HepG2 (cell line): Measurements from ENCODE around the gene PCSK6. TPM values are rescaled to one million over a fixed set of nuclear protein-coding genes. Genes with fewer than 3 reads are reported as not detected.
A peak's percentile ranks its signal among the peaks of the same experiment; 100 is the strongest.

Source experiments
- ATAC-seq: fragments of 200-7000 bp; cut with Tn5 transposase; 3 replicates; pipeline ENCODE4 v1.9.1; 2020; ENCODE audit warnings: mild to moderate bottlenecking, moderate library complexity
- BruUV-seq: library from RNA; stranded (reverse); fragments of 400-500 nt; replicated peaks from 2 replicates; lab custom pipeline; 2021; lab: Mats Ljungman, UMichigan
- CTCF ChIA-PET: fragments of 300-600 bp; formaldehyde crosslinking; extraction: SDS; loops from one replicate; lab custom pipeline; 2021; ENCODE audit warnings: low total read pairs, inconsistent platforms, low intra/inter-chr PET ratio; lab: Yijun Ruan, JAX
- POLR2A ChIA-PET: fragments of 350-600 bp; sonication (Branson Sonifier 250); formaldehyde crosslinking; loops from one replicate; lab custom pipeline; 2020; ENCODE audit warnings: antibody characterized with exemption, inconsistent platforms; lab: Yijun Ruan, JAX
- DNase-seq: peaks from one replicate; pipeline ENCODE4 v3.0.0-alpha.2; 2015; ENCODE audit warnings: low spot score
- FAIRE-seq: peaks from 3 replicates; lab custom pipeline; 2011; peaks lifted over from hg19 to GRCh38; lab: Jason Lieb, UNC
- H2AFZ ChIP-seq: one replicate; pipeline ENCODE4 v1.6.1; 2011; ENCODE audit warnings: low read length, inconsistent platforms
- H3K27ac ChIP-seq: fragments of 300-600 bp; 3 replicates; pipeline ENCODE4 v1.8.0; 2011; ENCODE audit warnings: mixed run types, mild to moderate bottlenecking, mixed read lengths, low read length, inconsistent platforms; ENCODE audit not compliant: insufficient read depth; ENCODE audit errors: extremely low read length
- H3K27me3 ChIP-seq, 2 experiments: fragments of 200-600 bp in 1 of 2; 2 replicates in 1 of 2; 3 replicates in 1 of 2; pipeline versions ENCODE4 v1.6.0 to v1.8.0; 2011; ENCODE audit warnings: low read length in 2 of 2, mild to moderate bottlenecking in 2 of 2, moderate library complexity in 2 of 2, inconsistent platforms in 1 of 2; ENCODE audit not compliant: insufficient read depth in 2 of 2, control insufficient read depth in 1 of 2
- H3K36me3 ChIP-seq, 2 experiments: fragments of 200-600 bp in 1 of 2; replicated peaks in 1 of 2; 2 replicates in 1 of 2; 3 replicates in 1 of 2; pipeline versions ENCODE4 v1.5.1 to v1.8.0; 2011; ENCODE audit warnings: low read length in 2 of 2, inconsistent platforms in 1 of 2; ENCODE audit not compliant: insufficient read depth in 2 of 2, control insufficient read depth in 1 of 2
- H3K4me1 ChIP-seq: 2 replicates; pipeline ENCODE4 v1.5.1; 2012; ENCODE audit warnings: low read length, inconsistent platforms; ENCODE audit not compliant: insufficient read depth
- H3K4me2 ChIP-seq: 2 replicates; pipeline ENCODE4 v1.6.0; 2011; ENCODE audit warnings: low read depth, low read length, inconsistent platforms
- H3K4me3 ChIP-seq, 3 experiments: fragments of 200-600 bp in 1 of 3; sonication (generic), shearing (Covaris generic) in 1 of 3; replicated peaks in 1 of 3; 2 replicates each; pipeline ENCODE4 v1.5.1; 2011 to 2016; ENCODE audit warnings: low read length in 3 of 3, inconsistent platforms in 2 of 3, low read depth in 2 of 3, mild to moderate bottlenecking in 2 of 3, control low read depth in 1 of 3, mixed read lengths in 1 of 3; ENCODE audit not compliant: insufficient read depth in 1 of 3
- H3K79me2 ChIP-seq: one replicate; pipeline ENCODE4 v1.6.1; 2011; ENCODE audit warnings: low read length, inconsistent platforms; ENCODE audit not compliant: insufficient read depth
- H3K9ac ChIP-seq: 2 replicates; pipeline ENCODE4 v1.6.0; 2011; ENCODE audit warnings: mild to moderate bottlenecking, low read depth, low read length, inconsistent platforms; ENCODE audit not compliant: insufficient read depth
- H3K9me3 ChIP-seq: 2 replicates; pipeline ENCODE4 v1.5.1; 2012; ENCODE audit warnings: mild to moderate bottlenecking, low read length
- H4K20me1 ChIP-seq: 2 replicates; pipeline ENCODE4 v1.6.0; 2011; ENCODE audit warnings: inconsistent platforms, mild to moderate bottlenecking, low read length, moderate library complexity; ENCODE audit not compliant: insufficient read depth
- ATRX ChIP-seq: sonication (generic); formaldehyde crosslinking; IDR thresholded peaks from 2 replicates; pipeline ENCODE4 v1.4.0; 2020; ENCODE audit warnings: missing genetic modification reagents, borderline replicate concordance
- DBP ChIP-seq: sonication (generic); formaldehyde crosslinking; IDR thresholded peaks from 2 replicates; pipeline ENCODE4 v1.4.0; 2020; ENCODE audit warnings: missing genetic modification reagents; ENCODE audit errors: not compliant biosample characterization
- E2F1 ChIP-seq: sonication (generic); formaldehyde crosslinking; IDR thresholded peaks from 2 replicates; pipeline ENCODE4 v1.5.0; 2020; ENCODE audit warnings: missing genetic modification reagents
- ELF3 ChIP-seq: IDR thresholded peaks from 2 replicates; pipeline ENCODE4 v1.6.1; 2016; ENCODE audit warnings: missing genetic modification reagents, missing compliant biosample characterization
- FIP1L1 ChIP-seq: fragments of 200-400 bp; formaldehyde crosslinking; IDR thresholded peaks from 2 replicates; pipeline ENCODE4 v1.6.1; 2018; ENCODE audit warnings: low read depth, mild to moderate bottlenecking, low read length, moderate library complexity, borderline replicate concordance; ENCODE audit not compliant: insufficient read depth
- KAT2B ChIP-seq: fragments of 150-350 bp; IDR thresholded peaks from 2 replicates; pipeline ENCODE4 v1.6.1; 2014; ENCODE audit warnings: low read depth, low read length, borderline replicate concordance
- NR2F6 ChIP-seq, 2 experiments: IDR thresholded peaks; 2 replicates each; pipeline ENCODE4 v1.6.1; 2016; ENCODE audit warnings: antibody characterized with exemption in 1 of 2, mild to moderate bottlenecking in 1 of 2
- SNAPC4 ChIP-seq: sonication (generic); formaldehyde crosslinking; IDR thresholded peaks from 2 replicates; pipeline ENCODE4 v1.4.0; 2020; ENCODE audit warnings: mild to moderate bottlenecking, missing genetic modification reagents
- ZKSCAN8 ChIP-seq: IDR thresholded peaks from 2 replicates; pipeline ENCODE4 v1.6.1; 2016; ENCODE audit warnings: borderline replicate concordance, missing genetic modification reagents, missing compliant biosample characterization
- ZNF264 ChIP-seq: sonication (generic); formaldehyde crosslinking; IDR thresholded peaks from 2 replicates; pipeline ENCODE4 v1.4.0; 2020; ENCODE audit warnings: missing genetic modification reagents
- ZNF468 ChIP-seq: sonication (generic); formaldehyde crosslinking; IDR thresholded peaks from 2 replicates; pipeline ENCODE4 v1.8.0; 2022; ENCODE audit warnings: mild to moderate bottlenecking, moderate library complexity, missing genetic modification reagents
- ZNF510 ChIP-seq: sonication (generic); formaldehyde crosslinking; IDR thresholded peaks from 2 replicates; pipeline ENCODE4 v1.4.0; 2020; ENCODE audit warnings: low read depth, mild to moderate bottlenecking, missing genetic modification reagents
- ZNF766 ChIP-seq: sonication (generic); formaldehyde crosslinking; IDR thresholded peaks from 2 replicates; pipeline ENCODE4 v1.5.0; 2020; ENCODE audit warnings: missing genetic modification reagents, borderline replicate concordance
- WGBS: methylation state at CpG from one replicate; pipeline ENCODE4 v1.1.6; 2017; ENCODE audit warnings: low lambda C conversion rate; 5-methylcytosine and 5-hydroxymethylcytosine counted together
- in situ Hi-C: cut with HindIII; loops from 2 replicates; pipeline ENCODE4 v1.10.0; 2017; ENCODE audit warnings: low pct_unique_long_range_greater_than_20kb; ENCODE audit not compliant: extremely low pct_ligation_motif_present
- intact Hi-C: fragments of 100-400 bp; cut with micrococcal nuclease; formaldehyde crosslinking; loops from one replicate; pipeline ENCODE4 v1.10.0; 2022; ENCODE audit not compliant: unreplicated experiment
- polyA plus RNA-seq, 8 experiments: library from polyadenylated mRNA; depleted of rRNA in 3 of 8; stranded (reverse) in 7 of 8; unstranded in 1 of 8; fragments of >200 nt; fragmentation: Illumina TruSeq in 4 of 8; extraction: Trizol in 4 of 8; gene quantifications; 2 replicates each; pipeline versions ENCODE4 v1.2.1 to v1.2.3, GENCODE V29; 2011 to 2016; ENCODE audit warnings: low read depth in 4 of 8, missing spikeins in 1 of 8, mixed read lengths in 1 of 8; ENCODE audit not compliant: insufficient read depth in 1 of 8
- total RNA-seq, 5 experiments: library from RNA; depleted of rRNA; stranded (reverse); fragments of >200 nt; fragmentation: Illumina TruSeq; extraction: Trizol; gene quantifications; 2 replicates each; pipeline ENCODE4 v1.2.3, GENCODE V29; 2016; ENCODE audit warnings: low read depth in 1 of 5
- TF ChIP-seq, protein P1 (sequence below), 2 experiments: fragments of 450-650 bp in 1 of 2; sonication (generic) in 1 of 2; formaldehyde crosslinking; IDR thresholded peaks; 2 replicates each; pipeline versions ENCODE4 v1.5.0 to v1.8.0; 2020 to 2022; ENCODE audit warnings: mild to moderate bottlenecking in 1 of 2, missing genetic modification reagents in 1 of 2

PCSK6 gene
- total and polyA plus RNA-seq, 2 of the 13 experiments (the other 11 are each of a cell fraction or from before 2014, with no cell fraction given): 56.5 to 155 TPM

DNA sequence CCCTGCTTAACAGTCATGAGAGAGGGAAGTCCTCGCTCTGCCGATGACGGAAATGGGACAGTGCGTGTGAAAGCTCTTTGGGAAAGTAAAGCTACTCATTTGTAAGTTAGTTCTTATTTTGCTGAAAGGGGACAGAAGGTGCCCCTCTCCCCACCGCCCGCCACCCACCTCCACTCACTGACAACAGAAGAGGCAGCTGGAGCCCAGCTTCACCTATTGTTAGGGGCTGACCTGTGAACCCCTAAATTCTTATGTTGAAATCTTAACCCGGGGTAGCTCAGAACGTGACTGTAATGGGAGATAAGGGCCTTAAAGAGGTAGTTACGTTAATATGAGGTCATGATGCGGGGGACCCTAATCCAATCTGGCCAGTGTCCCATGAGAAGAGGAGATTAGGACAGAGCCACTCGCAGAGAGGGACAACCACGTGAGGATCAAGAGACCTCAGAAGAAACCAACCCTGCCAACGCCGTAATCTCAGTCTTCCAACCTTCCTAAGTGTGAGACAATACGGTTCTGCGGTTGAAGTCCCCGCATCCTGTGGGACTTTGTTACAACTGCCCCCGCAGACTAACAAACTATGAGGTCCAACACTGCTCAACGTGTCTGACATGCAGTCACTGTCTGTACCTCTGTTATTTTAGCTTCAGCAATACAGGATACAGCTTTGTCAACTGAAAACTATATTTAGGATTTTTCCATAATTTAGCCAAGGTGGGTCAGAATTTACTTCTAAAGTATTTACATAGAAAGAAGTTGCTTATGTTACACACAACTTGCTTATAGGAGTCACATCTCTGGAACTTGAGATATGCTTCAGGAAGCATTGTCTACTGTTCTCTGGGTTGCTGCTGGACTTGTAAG, 51.7 kb downstream of the PCSK6 start:
- BruUV-seq: TSS peak; percentile 53
- H3K79me2 ChIP-seq: peaks cover 6% of the 10 kb centered on the region
- H3K9ac ChIP-seq: peak overlapping the region; percentile 75
- H3K36me3 ChIP-seq: peaks cover 10 to 46% of the 10 kb centered on the region in 2 experiments
- intact Hi-C loops (loop anchor here (1.0 to 5.0 kb wide), 2 partner anchors 8 to 214 kb away; partner anchors contain the start of gene TM2D3), in situ Hi-C loops (loop anchor here (5.0 to 10.0 kb wide), 2 partner anchors 49 to 207 kb away; partner anchors contain the start of gene PCSK6)
- H3K4me3 ChIP-seq: no peak overlapping the region; a peak in 1 of 6 replicates
- no peaks in the 10 kb centered on the region for H3K9me3 ChIP-seq
- FAIRE-seq (peak; percentile 85), ATAC-seq (peak; percentile 52), DNase-seq (no peak)
- H3K4me2 ChIP-seq: peak overlapping the region; percentile 52
- H3K27ac ChIP-seq: peak overlapping the region; percentile 93
- H2AFZ ChIP-seq: no peak overlapping the region
- H3K4me1 ChIP-seq: peaks cover 88% of the 10 kb centered on the region
- ChIA-PET CTCF (no interaction called here), POLR2A (interaction anchor here (0.8 to 4.8 kb wide), 11 partner anchors 9 to 110 kb away, joined by 3 to 71 read pairs (median 4); partner anchors contain the start of gene PCSK6)
- 42% methylated on average over 17 of the region's 19 CpGs for WGBS
- no peaks in the 10 kb centered on the region for H3K27me3 ChIP-seq
- no peaks in the 10 kb centered on the region for H4K20me1 ChIP-seq
- TF ChIP-seq ZNF766 (peak; percentile 59; the same call in 1 of the 2 replicates), ELF3 (CRISPR knock-in tag) (no peak), DBP (CRISPR knock-in tag) (no peak), KAT2B (no peak), ZNF264 (CRISPR knock-in tag) (peak; percentile 44; the same call in 1 of the 2 replicates), SNAPC4 (no peak), FIP1L1 (no peak), ZKSCAN8 (CRISPR knock-in tag) (no peak), ZNF510 (no peak), E2F1 (CRISPR knock-in tag) (no peak), ZNF468 (CRISPR knock-in tag) (no peak), ATRX (no peak), NR2F6 (IDR thresholded peaks at IDR 0.05) (no peak), NR2F6 (CRISPR knock-in tag; IDR thresholded peaks at IDR 0.05) (no peak)
- TF ChIP-seq, protein P1, sequence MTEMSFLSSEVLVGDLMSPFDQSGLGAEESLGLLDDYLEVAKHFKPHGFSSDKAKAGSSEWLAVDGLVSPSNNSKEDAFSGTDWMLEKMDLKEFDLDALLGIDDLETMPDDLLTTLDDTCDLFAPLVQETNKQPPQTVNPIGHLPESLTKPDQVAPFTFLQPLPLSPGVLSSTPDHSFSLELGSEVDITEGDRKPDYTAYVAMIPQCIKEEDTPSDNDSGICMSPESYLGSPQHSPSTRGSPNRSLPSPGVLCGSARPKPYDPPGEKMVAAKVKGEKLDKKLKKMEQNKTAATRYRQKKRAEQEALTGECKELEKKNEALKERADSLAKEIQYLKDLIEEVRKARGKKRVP (CRISPR knock-in tag; IDR thresholded peaks at IDR 0.05): no peak
